ENCODE results near the gene THSD8.

THSD8 gene

DNA sequence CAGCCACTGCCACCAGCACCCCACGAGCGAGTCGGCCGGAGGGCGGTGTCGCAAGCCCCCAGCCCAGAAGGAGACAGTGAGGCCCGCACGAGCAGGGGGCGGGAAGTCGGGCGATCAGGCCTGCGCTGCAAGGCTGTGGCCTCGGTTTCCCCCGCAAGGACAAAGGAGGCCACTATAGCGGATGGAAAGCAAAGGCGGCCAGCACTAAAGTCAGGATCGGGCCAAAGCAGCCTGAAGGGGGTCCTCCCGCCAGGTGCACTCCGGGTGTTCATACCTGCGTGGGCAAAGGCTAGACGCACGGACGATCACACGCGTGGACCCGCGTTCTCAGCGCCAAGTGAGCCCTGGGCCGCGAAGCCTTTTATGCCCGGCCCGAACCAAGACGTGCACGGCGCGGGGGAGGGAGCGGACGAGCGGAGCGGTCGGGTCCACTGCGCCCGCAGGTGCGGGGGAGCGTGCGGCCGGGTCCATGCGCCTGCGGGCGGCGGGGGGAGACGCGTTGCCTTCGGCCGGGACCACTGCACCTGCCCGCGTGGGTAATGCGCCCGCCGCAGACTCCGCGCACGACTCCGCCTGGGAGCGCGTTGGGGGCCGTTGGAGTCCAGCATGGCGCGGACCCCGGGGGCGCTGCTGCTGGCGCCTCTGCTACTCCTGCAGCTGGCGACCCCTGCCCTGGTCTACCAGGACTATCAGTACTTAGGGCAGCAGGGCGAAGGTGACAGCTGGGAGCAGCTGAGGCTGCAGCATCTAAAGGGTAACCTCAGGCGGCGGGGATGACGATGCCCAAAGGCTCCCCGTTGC lies at the start of gene THSD8, which contains the start of gene PRDX2:
THSD8 (plus strand) TSS at position 604 of the 801 bp plus-strand sequence; CDS start at position 607, 3 bp downstream.
PRDX2 (minus strand) TSS at position 335 of the 801 bp plus-strand sequence. CDS start 539 bp downstream, outside the sequence.
- Histone ChIP-seq H3K4me2 (peak within 1 kb of the TSS; percentile 88 to 98 (median 96)), H3K27me3 (no peaks in the 10 kb centered on the region), H3K36me3 (peaks cover 18 to 39% (median 29%) of the 10 kb centered on the region in 11 experiments; a peak in 21 of 22 replicates), H3K4me3 (peak within 1 kb of the TSS; percentile 74 to 91 (median 84)), H3K4me1 (peaks cover 21 to 56% (median 42%) of the 10 kb centered on the region in 10 experiments), H4K20me1 (peaks cover 0 to 26% (median 8%) of the 10 kb centered on the region in 11 experiments; a peak in 8 of 22 replicates), H3K9me3 (replicated peaks in 1 of 11) (no peaks in the 10 kb centered on the region), H3K27ac (peak within 1 kb of the TSS; percentile 41 to 90 (median 79); a peak in 21 of 22 replicates), H3K9ac (peak within 1 kb of the TSS; percentile 80 to 94 (median 85))
- no peak for TF ChIP-seq Cebpa-rat (IDR thresholded peaks at IDR 0.05)

DNA sequence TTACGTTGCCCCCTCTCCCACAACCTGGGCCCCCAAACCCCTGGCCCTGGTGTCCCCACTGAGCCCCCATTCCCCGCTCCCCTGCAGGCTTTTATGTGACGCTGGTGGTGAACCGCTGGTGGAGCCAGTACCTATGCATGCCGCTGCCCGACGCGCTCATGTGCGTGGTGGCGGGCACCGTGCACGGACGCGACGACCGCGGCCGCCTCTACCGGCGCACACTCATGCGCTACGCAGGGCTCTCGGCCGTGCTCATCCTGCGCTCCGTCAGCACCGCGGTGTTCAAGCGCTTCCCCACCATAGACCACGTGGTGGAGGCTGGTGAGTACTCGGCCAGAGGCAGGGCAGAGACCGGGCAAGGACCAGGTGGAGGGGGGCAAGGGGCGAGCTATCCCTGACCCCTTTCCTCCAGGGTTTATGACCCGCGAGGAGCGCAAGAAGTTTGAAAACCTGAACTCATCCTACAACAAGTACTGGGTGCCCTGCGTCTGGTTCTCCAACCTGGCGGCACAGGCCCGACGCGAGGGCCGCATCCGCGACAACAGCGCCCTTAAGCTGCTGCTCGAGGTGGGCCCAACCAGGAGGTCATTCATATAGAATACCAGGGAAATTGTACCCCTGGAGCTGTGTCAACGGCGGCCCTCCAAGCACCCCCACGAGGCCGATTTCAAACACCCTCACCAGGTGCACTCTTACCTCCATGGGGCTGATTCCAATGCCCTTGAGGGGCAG lies 47.2 kb upstream of the THSD8 start:
- Histone ChIP-seq H3K9me3 (replicated peaks in 1 of 11) (no peaks in the 10 kb centered on the region), H3K27ac (no peak overlapping the region), H3K4me1 (peaks cover 12 to 58% (median 42%) of the 10 kb centered on the region in 10 experiments), H4K20me1 (peaks cover 0 to 6% (median 0%) of the 10 kb centered on the region in 11 experiments; a peak in 1 of 22 replicates), H3K9ac (no peak overlapping the region), H3K27me3 (peaks cover 0 to 12% (median 0%) of the 10 kb centered on the region in 11 experiments; a peak in 1 of 22 replicates), H3K4me2 (peak overlapping the region in 1 of 11 experiments; percentile 5; a peak in 1 of 22 replicates), H3K36me3 (no peaks in the 10 kb centered on the region), H3K4me3 (no peak overlapping the region)
- no peak for TF ChIP-seq Cebpa-rat (IDR thresholded peaks at IDR 0.05)

DNA sequence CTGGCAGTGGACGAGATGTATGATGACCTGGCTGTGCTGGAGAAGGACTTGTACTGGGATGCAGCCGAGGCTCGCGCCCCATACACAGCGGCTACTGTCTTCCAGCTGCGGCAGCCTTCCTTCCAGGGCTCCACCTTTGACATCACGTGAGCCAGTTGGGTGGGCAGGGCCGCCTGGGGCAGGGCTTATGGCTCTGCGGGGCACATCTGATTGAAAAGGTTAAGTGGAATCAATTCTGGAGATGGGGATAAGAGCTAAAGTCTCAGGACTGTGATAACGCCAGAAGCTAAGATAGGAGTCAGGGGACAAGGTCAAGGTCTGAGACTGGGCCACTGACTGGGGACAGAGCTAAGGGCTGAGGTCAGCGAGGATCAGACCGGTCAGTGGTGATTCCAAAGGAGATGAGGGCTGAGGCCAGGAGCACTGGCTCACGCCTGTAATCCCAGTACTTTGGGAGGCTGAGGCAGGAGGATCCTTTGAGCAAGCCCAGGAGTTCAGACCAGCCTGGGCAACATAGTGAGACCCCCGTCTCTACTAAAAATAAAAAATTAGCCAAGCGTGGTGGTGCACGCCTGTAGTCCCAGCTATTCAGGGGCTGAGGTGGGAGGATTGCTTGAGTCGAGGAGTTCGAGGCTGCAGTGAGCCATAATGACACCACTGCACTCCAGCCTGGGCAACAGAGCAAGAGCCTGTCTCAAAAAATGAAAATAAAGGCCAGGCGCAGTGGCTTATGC lies 45.6 kb upstream of the THSD8 start:
- no peaks in the 10 kb centered on the region for H3K9me3 ChIP-seq (replicated peaks in 1 of 11)
- H3K36me3 ChIP-seq, result no peaks in the 10 kb centered on the region
- H3K27me3 ChIP-seq, result no peaks in the 10 kb centered on the region
- H4K20me1 ChIP-seq, result no peaks in the 10 kb centered on the region
- TF ChIP-seq Cebpa-rat (IDR thresholded peaks at IDR 0.05), result no peak
- peak overlapping the region in 9 of 11 experiments; percentile 69 to 90 (median 78); a peak in 12 of 22 replicates for H3K4me2 ChIP-seq
- peaks cover 0 to 41% (median 25%) of the 10 kb centered on the region in 10 experiments; a peak in 17 of 20 replicates for H3K4me1 ChIP-seq
- no peak overlapping the region for H3K27ac ChIP-seq
- H3K9ac ChIP-seq, result no peak overlapping the region
- no peak overlapping the region for H3K4me3 ChIP-seq

DNA sequence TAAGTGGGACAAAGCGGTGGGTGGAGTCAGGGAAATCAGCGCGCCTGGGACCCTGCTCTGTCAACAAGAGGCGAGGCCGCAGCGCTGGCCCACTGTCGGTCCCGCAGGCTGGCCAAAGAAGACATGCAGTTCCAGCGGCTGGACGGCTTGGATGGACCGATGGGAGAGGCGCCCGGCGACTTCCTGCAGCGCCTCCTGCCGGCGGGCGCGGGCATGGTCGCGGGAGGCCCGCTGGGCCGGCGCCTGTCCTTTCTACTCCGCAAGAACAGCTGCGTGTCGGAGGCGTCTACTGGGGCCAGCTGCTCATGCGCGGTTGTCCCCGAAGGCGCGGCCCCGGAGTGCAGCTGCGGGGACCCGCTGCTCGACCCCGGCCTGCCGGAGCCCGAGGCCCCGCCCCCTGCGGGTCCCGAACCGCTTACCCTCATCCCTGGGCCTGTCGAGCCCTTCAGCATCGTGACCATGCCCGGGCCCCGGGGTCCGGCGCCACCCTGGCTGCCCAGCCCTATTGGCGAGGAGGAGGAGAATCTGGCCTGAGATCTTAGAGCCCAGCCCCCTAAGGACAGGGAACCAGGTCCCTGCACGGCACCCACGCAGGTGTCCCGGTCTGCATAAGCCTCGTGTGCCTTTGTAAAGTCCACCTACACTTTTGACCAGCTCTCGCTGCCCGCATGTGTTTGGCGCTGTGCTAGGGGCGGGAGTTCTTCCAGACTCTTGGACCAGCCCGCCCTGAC lies 44.2 kb upstream of the THSD8 start:
- Histone ChIP-seq H4K20me1 (no peaks in the 10 kb centered on the region), H3K9ac (peak overlapping the region in 10 of 11 experiments; percentile 14 to 62 (median 44); a peak in 11 of 22 replicates), H3K36me3 (peaks cover 0 to 3% (median 0%) of the 10 kb centered on the region in 11 experiments; a peak in 1 of 22 replicates), H3K27me3 (no peaks in the 10 kb centered on the region), H3K27ac (peak overlapping the region in 3 of 11 experiments; percentile 29 to 46 (median 42); a peak in 3 of 22 replicates), H3K4me3 (peak overlapping the region in 6 of 10 experiments; percentile 22 to 45 (median 40); a peak in 8 of 20 replicates), H3K9me3 (replicated peaks in 1 of 11) (no peaks in the 10 kb centered on the region), H3K4me2 (peak overlapping the region; percentile 65 to 90 (median 78)), H3K4me1 (peaks cover 0 to 29% (median 18%) of the 10 kb centered on the region in 10 experiments; a peak in 17 of 20 replicates)
- no peak for TF ChIP-seq Cebpa-rat (IDR thresholded peaks at IDR 0.05)

DNA sequence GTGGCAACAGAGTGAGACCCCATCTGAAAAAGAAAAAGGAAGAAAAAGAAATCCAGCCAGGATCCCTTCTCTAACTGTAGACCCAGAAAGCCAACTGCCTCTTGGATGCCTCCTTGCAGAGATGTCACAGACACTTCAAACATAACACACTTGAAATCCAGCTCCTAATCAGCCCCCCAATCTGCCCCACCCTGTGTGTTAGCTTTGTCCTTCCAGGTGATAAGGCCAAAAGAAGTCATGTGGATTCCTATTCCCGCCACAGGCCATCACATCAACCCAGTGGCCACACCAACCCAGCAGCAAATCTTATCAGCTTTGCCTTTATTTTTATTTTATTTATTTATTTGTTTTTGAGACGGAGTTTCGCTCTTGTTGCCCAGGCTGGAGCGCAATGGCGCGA lies 42.2 kb upstream of the THSD8 start:
- Histone ChIP-seq H3K4me1 (peaks cover 0 to 20% (median 16%) of the 10 kb centered on the region in 10 experiments; a peak in 17 of 20 replicates), H3K27ac (no peak overlapping the region), H3K9me3 (replicated peaks in 1 of 11) (no peaks in the 10 kb centered on the region), H3K9ac (no peak overlapping the region), H3K27me3 (no peaks in the 10 kb centered on the region), H4K20me1 (no peaks in the 10 kb centered on the region), H3K4me3 (no peak overlapping the region), H3K4me2 (no peak overlapping the region), H3K36me3 (peaks cover 0 to 11% (median 6%) of the 10 kb centered on the region in 11 experiments; a peak in 11 of 22 replicates)
- TF ChIP-seq Cebpa-rat (IDR thresholded peaks at IDR 0.05), result no peak

DNA sequence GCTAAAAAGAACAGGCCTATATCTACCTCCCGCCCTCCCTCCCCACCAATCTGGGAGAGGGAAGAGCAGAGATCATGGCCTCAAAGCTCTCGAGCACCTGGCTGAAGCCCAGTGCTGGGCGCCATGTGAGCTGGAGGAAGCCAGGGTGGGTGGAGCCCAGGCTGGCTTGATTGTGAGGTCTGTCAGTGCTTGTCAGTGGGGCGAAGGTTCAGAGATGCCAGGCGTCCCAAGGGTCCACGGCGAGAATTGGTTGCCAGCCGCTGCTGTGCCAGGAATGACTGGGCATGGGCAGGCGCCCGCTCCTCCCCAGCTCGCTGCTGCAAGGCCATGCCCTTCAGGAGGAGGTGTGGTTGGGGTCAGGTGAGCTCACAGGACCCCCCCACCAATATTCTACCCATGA lies 38.8 kb upstream of the THSD8 start:
- H3K9ac ChIP-seq, result no peak overlapping the region
- H3K36me3 ChIP-seq, result peaks cover 0 to 13% (median 6%) of the 10 kb centered on the region in 11 experiments; a peak in 11 of 22 replicates
- H3K4me3 ChIP-seq, result no peak overlapping the region
- no peak overlapping the region for H3K27ac ChIP-seq
- no peak overlapping the region for H3K4me2 ChIP-seq
- no peaks in the 10 kb centered on the region for H3K9me3 ChIP-seq (replicated peaks in 1 of 11)
- no peak for TF ChIP-seq Cebpa-rat (IDR thresholded peaks at IDR 0.05)
- H4K20me1 ChIP-seq, result peaks cover 0 to 6% (median 0%) of the 10 kb centered on the region in 11 experiments; a peak in 2 of 22 replicates
- H3K27me3 ChIP-seq, result no peaks in the 10 kb centered on the region
- H3K4me1 ChIP-seq, result peaks cover 0 to 8% (median 4%) of the 10 kb centered on the region in 10 experiments; a peak in 7 of 20 replicates

DNA sequence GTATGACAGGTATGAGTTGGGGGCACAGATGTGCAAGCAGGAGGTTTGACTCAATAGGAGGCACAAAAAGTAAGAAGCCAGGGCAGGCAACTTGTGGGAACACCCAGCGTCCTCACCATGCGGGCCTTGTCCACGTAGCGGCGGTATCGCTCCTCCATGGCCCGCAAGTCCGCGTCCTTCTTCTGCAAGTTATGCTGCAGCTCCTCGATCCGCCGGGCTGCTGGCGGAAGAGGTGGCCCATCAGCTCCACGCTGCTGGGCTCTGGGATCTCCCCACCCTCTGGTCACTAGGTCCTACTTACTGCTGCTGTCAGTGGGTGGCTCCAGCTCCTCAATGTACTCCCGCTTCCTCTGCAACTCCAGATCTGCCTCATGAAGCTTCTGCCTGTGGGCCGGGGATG lies 37.2 kb upstream of the THSD8 start:
- peaks cover 6 to 15% (median 10%) of the 10 kb centered on the region in 10 experiments for H3K4me1 ChIP-seq
- no peak overlapping the region for H3K27ac ChIP-seq
- TF ChIP-seq Cebpa-rat (IDR thresholded peaks at IDR 0.05), result no peak
- peaks cover 0 to 13% (median 6%) of the 10 kb centered on the region in 11 experiments; a peak in 11 of 22 replicates for H3K36me3 ChIP-seq
- peaks cover 0 to 7% (median 0%) of the 10 kb centered on the region in 11 experiments; a peak in 3 of 22 replicates for H4K20me1 ChIP-seq
- no peak overlapping the region for H3K9ac ChIP-seq
- H3K4me3 ChIP-seq, result no peak overlapping the region
- no peaks in the 10 kb centered on the region for H3K27me3 ChIP-seq
- H3K4me2 ChIP-seq, result no peak overlapping the region
- H3K9me3 ChIP-seq (replicated peaks in 1 of 11), result no peaks in the 10 kb centered on the region

All from BLaER1 treated with 17β-estradiol and CSF1 and Interleukin-3, amounts not matched to agents 10 nM and 100 nM (cell line).